Measurements from ENCODE around the gene SUPT7L. TPM values are rescaled to one million over a fixed set of nuclear protein-coding genes. Genes with fewer than 3 reads are reported as not detected.

SUPT7L gene
- polyA plus RNA-seq (2013, experiment 1 of 2): 18.5 TPM
- polyA plus RNA-seq (2013, experiment 2 of 2): 18.5 TPM

DNA sequence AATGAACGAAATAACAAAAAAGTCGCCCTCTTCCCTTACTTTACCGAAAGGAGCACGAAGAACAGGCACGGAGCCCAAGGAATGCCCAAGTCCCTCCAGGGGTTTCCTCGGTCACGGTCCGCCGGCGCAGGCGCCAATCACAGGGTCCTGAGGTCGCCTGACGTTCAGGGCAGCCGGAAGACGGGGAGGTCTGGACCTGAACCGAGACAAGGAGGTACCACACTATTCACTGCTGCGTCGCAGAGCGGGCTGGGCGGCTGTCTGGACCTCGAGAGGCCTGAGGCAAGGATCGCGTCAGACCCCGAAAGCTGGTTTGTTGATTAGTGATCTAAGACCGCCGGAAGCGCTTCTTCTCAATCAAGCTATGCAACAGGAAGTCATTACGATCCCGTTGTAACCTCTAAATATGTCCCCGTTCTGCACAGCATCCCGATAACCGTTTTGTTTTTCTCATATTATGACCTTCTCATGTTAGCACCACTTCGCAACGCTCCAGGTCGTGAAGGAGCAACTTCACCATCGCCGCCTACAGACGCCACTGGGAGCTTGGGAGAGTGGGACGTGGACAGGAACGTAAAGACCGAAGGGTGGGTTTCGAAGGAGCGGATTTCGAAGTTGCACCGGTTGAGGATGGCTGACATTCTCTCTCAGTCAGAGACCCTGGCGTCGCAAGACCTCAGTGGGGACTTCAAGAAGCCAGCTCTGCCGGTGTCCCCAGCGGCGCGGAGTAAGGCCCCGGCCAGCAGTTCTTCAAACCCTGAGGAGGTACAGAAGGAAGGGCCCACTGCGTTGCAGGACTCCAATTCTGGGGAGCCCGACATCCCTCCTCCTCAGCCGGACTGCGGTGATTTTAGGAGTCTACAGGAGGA is at the start of gene SUPT7L, which contains the start of gene SLC4A1AP:
TSS of gene SUPT7L (minus strand) at position 330 of the 869 bp plus-strand sequence. CDS start 1,422 bp downstream, outside the sequence.
TSS of gene SLC4A1AP (plus strand) at position 605 of the 869 bp plus-strand sequence. CDS start at position 631, 26 bp downstream.
- Histone ChIP-seq H3K27me3 (ENCODE audit: insufficient read depth, low read length) (no peaks in the 10 kb centered on the region), H3K27ac (ENCODE audit: low read depth, low read length) (peak within 1 kb of the TSS; percentile 91), H3K4me1 (ENCODE audit: insufficient read depth, low read length) (no peaks in the 10 kb centered on the region), H3K36me3 (ENCODE audit: insufficient read depth, low read length) (peaks cover 55% of the 10 kb centered on the region), H3K4me3 (ENCODE audit: low read length) (peak within 1 kb of the TSS; percentile 91), H3K9me3 (ENCODE audit: insufficient read depth, low read depth, low read length) (no peaks in the 10 kb centered on the region), H3K9ac (ENCODE audit: low read depth, low read length) (peak within 1 kb of the TSS; percentile 86)
- under 1% methylated on average over 56 of the region's 56 CpGs for WGBS

DNA sequence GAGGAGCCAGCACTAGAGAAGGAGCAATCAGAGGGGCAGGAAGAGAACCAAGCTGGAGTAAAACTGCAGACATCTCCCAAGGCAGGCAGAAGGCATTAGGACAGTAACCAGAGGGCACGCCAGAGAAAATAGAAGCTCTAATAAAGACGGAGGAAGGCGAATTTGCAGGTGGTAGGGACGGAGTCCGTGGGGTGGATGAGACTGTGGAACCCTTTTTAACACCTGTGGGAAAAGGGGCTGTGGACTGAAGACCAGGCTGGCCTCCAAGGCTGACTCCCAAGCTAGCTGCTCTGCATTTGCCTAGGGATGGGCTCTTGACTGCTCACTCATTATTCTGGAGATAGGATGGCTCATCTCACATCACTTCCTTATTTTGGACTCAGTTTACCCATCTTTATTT is 49.8 kb upstream of the SUPT7L start:
- H3K27ac ChIP-seq (ENCODE audit: low read depth, low read length): no peak overlapping the region
- WGBS: 95% methylated on average over 5 of the region's 5 CpGs
- H3K4me3 ChIP-seq (ENCODE audit: low read length): no peak overlapping the region
- no peak overlapping the region for H3K9ac ChIP-seq (ENCODE audit: low read depth, low read length)
- H3K36me3 ChIP-seq (ENCODE audit: insufficient read depth, low read length): no peaks in the 10 kb centered on the region
- H3K27me3 ChIP-seq (ENCODE audit: insufficient read depth, low read length): peaks cover 3% of the 10 kb centered on the region; the same call in 1 of the 2 replicates
- peaks cover 16% of the 10 kb centered on the region; the same call in 1 of the 2 replicates for H3K4me1 ChIP-seq (ENCODE audit: insufficient read depth, low read length)
- H3K9me3 ChIP-seq (ENCODE audit: insufficient read depth, low read depth, low read length): no peaks in the 10 kb centered on the region

GRCh38 chr2:27712522-27712921 is 49.1 kb upstream of the SUPT7L start:
- Histone ChIP-seq H3K4me3 (ENCODE audit: low read length) (no peak overlapping the region), H3K9me3 (ENCODE audit: insufficient read depth, low read depth, low read length) (no peaks in the 10 kb centered on the region), H3K9ac (ENCODE audit: low read depth, low read length) (no peak overlapping the region), H3K27me3 (ENCODE audit: insufficient read depth, low read length) (peaks cover 3% of the 10 kb centered on the region; the same call in 1 of the 2 replicates), H3K27ac (ENCODE audit: low read depth, low read length) (no peak overlapping the region), H3K4me1 (ENCODE audit: insufficient read depth, low read length) (peaks cover 16% of the 10 kb centered on the region; the same call in 1 of the 2 replicates), H3K36me3 (ENCODE audit: insufficient read depth, low read length) (no peaks in the 10 kb centered on the region)
- 82% methylated on average over 1 of the region's 1 CpG for WGBS

DNA sequence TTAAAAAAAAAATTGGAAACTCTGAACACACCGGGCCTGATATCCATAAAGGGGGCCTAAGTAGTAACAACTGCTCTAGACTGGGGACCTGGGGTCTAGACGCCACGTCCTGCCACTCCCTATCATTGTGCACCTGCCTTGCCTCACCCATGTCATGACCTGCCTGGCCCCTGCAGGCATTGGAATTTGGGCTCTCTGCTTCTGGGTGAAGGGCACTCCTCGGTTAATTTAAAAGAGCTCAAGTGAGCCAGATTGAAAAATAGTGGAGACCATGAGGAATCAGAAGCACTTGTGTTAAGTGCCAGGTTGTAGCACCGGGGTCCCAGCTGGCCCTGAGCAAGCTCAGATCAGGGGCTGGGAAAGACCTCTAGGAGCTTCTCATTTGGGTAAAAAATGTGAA is 48.4 kb upstream of the SUPT7L start:
- WGBS: 86% methylated on average over 5 of the region's 5 CpGs
- H3K27me3 ChIP-seq (ENCODE audit: insufficient read depth, low read length): peaks cover 1% of the 10 kb centered on the region; the same call in 1 of the 2 replicates
- H3K36me3 ChIP-seq (ENCODE audit: insufficient read depth, low read length): no peaks in the 10 kb centered on the region
- H3K9ac ChIP-seq (ENCODE audit: low read depth, low read length): no peak overlapping the region
- H3K9me3 ChIP-seq (ENCODE audit: insufficient read depth, low read depth, low read length): no peaks in the 10 kb centered on the region
- no peak overlapping the region for H3K27ac ChIP-seq (ENCODE audit: low read depth, low read length)
- H3K4me3 ChIP-seq (ENCODE audit: low read length): no peak overlapping the region
- H3K4me1 ChIP-seq (ENCODE audit: insufficient read depth, low read length): peaks cover 11% of the 10 kb centered on the region; the same call in 1 of the 2 replicates

GRCh38 chr2:27710640-27711430 is 47.4 kb upstream of the SUPT7L start:
- Histone ChIP-seq H3K9ac (ENCODE audit: low read depth, low read length) (no peak overlapping the region), H3K4me3 (ENCODE audit: low read length) (no peak overlapping the region), H3K27me3 (ENCODE audit: insufficient read depth, low read length) (no peaks in the 10 kb centered on the region), H3K36me3 (ENCODE audit: insufficient read depth, low read length) (no peaks in the 10 kb centered on the region), H3K4me1 (ENCODE audit: insufficient read depth, low read length) (peaks cover 4% of the 10 kb centered on the region; the same call in 1 of the 2 replicates), H3K9me3 (ENCODE audit: insufficient read depth, low read depth, low read length) (no peaks in the 10 kb centered on the region), H3K27ac (ENCODE audit: low read depth, low read length) (no peak overlapping the region)
- 95% methylated on average over 7 of the region's 8 CpGs for WGBS

GRCh38 chr2:27709960-27710575 is 46.7 kb upstream of the SUPT7L start:
- peaks cover 4% of the 10 kb centered on the region; the same call in 1 of the 2 replicates for H3K4me1 ChIP-seq (ENCODE audit: insufficient read depth, low read length)
- no peaks in the 10 kb centered on the region for H3K9me3 ChIP-seq (ENCODE audit: insufficient read depth, low read depth, low read length)
- no peak overlapping the region for H3K4me3 ChIP-seq (ENCODE audit: low read length)
- H3K36me3 ChIP-seq (ENCODE audit: insufficient read depth, low read length): no peaks in the 10 kb centered on the region
- no peak overlapping the region for H3K27ac ChIP-seq (ENCODE audit: low read depth, low read length)
- no peaks in the 10 kb centered on the region for H3K27me3 ChIP-seq (ENCODE audit: insufficient read depth, low read length)
- 98% methylated on average over 7 of the region's 7 CpGs for WGBS
- no peak overlapping the region for H3K9ac ChIP-seq (ENCODE audit: low read depth, low read length)

- 84% methylated on average over 2 of the region's 2 CpGs for WGBS
- H3K4me1 ChIP-seq (ENCODE audit: insufficient read depth, low read length): peaks cover 4% of the 10 kb centered on the region; the same call in 1 of the 2 replicates
- H3K4me3 ChIP-seq (ENCODE audit: low read length): no peak overlapping the region
Measured at GRCh38 chr2:27709326-27709725, 45.9 kb upstream of the SUPT7L start.

DNA sequence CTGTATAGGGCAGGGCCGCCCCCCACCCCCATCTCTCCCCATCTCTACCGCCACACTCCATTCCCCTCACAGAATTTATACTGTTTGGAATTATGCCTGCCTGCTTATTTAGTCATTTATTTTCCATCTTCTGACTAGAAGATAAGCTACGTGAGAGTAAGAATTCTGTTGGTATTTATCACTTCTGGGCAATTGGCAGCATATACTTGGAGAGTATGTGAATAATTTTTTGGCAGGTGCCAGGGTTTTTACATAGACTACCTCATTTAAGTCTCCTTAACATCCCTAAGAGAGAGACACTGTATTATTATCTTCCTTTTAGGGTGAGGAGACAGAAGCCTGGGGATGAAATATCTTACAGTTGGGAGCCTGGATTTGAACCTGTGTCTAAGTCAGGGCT is 45.3 kb upstream of the SUPT7L start:
- Histone ChIP-seq H3K9me3 (ENCODE audit: insufficient read depth, low read depth, low read length) (no peaks in the 10 kb centered on the region), H3K4me3 (ENCODE audit: low read length) (no peak overlapping the region), H3K27ac (ENCODE audit: low read depth, low read length) (no peak overlapping the region), H3K27me3 (ENCODE audit: insufficient read depth, low read length) (no peaks in the 10 kb centered on the region), H3K36me3 (ENCODE audit: insufficient read depth, low read length) (no peaks in the 10 kb centered on the region), H3K9ac (ENCODE audit: low read depth, low read length) (no peak overlapping the region), H3K4me1 (ENCODE audit: insufficient read depth, low read length) (peaks cover 4% of the 10 kb centered on the region; the same call in 1 of the 2 replicates)
- 90% methylated on average over 3 of the region's 3 CpGs for WGBS

More at GRCh38 chr2:27709326-27709725, 45.9 kb upstream of the SUPT7L start:
- Histone ChIP-seq H3K27me3 (ENCODE audit: insufficient read depth, low read length) (no peaks in the 10 kb centered on the region), H3K36me3 (ENCODE audit: insufficient read depth, low read length) (no peaks in the 10 kb centered on the region), H3K9ac (ENCODE audit: low read depth, low read length) (no peak overlapping the region), H3K27ac (ENCODE audit: low read depth, low read length) (no peak overlapping the region), H3K9me3 (ENCODE audit: insufficient read depth, low read depth, low read length) (no peaks in the 10 kb centered on the region)

DNA sequence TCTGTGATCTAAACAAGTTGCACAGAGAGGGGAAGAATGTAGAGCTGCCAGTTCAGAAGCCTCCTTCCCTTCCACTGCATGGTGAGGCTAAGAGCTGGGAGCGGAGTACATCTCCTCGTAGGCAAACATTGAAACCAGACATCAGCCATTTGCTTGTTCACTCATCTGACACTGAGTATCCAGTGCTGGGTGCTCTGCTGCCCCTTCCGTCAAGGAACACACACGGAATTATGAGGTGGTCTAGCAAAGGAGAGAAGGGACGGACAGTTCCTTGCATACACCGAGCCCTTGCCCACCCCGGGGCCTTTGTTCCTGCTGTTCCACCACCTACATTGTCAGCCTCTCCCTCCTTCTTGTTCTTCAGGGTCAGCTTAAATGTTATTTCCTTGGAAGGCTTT is 44.8 kb upstream of the SUPT7L start:
- H3K9ac ChIP-seq (ENCODE audit: low read depth, low read length): no peak overlapping the region
- WGBS: 94% methylated on average over 7 of the region's 7 CpGs
- peaks cover 8% of the 10 kb centered on the region; the same call in 1 of the 2 replicates for H3K4me1 ChIP-seq (ENCODE audit: insufficient read depth, low read length)
- no peaks in the 10 kb centered on the region for H3K27me3 ChIP-seq (ENCODE audit: insufficient read depth, low read length)
- H3K9me3 ChIP-seq (ENCODE audit: insufficient read depth, low read depth, low read length): no peaks in the 10 kb centered on the region
- no peaks in the 10 kb centered on the region for H3K36me3 ChIP-seq (ENCODE audit: insufficient read depth, low read length)
- H3K4me3 ChIP-seq (ENCODE audit: low read length): no peak overlapping the region
- no peak overlapping the region for H3K27ac ChIP-seq (ENCODE audit: low read depth, low read length)

DNA sequence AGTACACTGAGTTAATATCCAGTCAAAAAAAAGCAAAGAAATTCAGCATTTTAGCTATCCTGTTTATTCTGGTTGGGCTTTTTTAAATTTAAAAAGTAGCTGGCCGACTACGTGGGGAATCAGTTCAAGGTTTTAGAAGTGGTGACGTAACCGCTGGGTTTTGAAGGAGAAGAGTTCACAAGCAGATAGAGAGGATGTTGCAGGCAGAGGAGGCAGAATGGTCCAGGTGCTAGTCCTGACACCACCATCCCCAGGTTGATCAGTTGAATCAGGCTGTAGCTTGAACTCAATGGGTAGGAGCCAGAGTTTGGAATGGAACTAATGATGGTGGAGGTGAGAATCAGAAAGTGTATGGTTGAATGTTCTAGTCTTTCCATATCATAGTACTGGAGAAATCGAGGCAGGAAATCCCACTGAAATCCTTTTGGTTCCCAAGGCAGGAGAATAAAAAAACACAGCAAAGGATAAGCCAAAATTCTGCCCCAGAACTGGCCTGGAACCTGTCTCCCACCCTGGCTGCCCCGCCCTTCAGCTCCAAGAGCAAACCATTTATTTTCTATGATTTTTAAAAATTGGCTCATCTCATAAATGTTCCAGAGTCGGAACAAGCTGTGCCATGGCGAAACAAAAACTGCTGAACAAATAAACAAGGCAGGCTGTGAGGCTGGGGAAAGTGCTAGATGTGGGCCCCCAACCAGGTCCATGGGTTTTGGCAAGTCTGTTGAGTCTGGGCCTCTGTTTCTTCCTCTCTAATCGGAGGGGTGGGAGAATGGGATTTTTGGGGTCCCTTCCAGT is 44.2 kb upstream of the SUPT7L start:
- Histone ChIP-seq H3K27me3 (ENCODE audit: insufficient read depth, low read length) (no peaks in the 10 kb centered on the region), H3K36me3 (ENCODE audit: insufficient read depth, low read length) (no peaks in the 10 kb centered on the region), H3K4me1 (ENCODE audit: insufficient read depth, low read length) (peaks cover 10% of the 10 kb centered on the region; the same call in 1 of the 2 replicates), H3K27ac (ENCODE audit: low read depth, low read length) (no peak overlapping the region), H3K9ac (ENCODE audit: low read depth, low read length) (no peak overlapping the region), H3K4me3 (ENCODE audit: low read length) (no peak overlapping the region), H3K9me3 (ENCODE audit: insufficient read depth, low read depth, low read length) (no peaks in the 10 kb centered on the region)
- 94% methylated on average over 9 of the region's 9 CpGs for WGBS
